Activated CD8-positive, alpha-beta memory T cell treated with anti-CD3 and anti-CD28 coated beads for 4 hours (primary cell): Measurements from ENCODE around the gene MGRN1.

Experiments used
- DNase-seq, 2 donors: peaks; one replicate each; pipeline ENCODE4 v3.0.0-alpha.2; 2020; ENCODE audit warnings: low read depth in 2 of 2

The MGRN1 gene

GRCh38 chr16:4624015-4624826 is at the start of gene MGRN1:
TSS of gene MGRN1 (plus strand) at chr16:4624826. CDS start at chr16:4624961, 135 bp downstream.
- peak; percentile 77 to 84 for DNase-seq

GRCh38 chr16:4574919-4575705 is 49.5 kb upstream of the MGRN1 start:
- DNase-seq, result no peak

GRCh38 chr16:4576008-4576407 is 48.6 kb upstream of the MGRN1 start:
- no peak for DNase-seq

GRCh38 chr16:4578961-4579530 is 45.6 kb upstream of the MGRN1 start:
- no peak for DNase-seq

- no peak for DNase-seq
Measured at GRCh38 chr16:4580250-4580649, 44.4 kb upstream of the MGRN1 start.

- no peak for DNase-seq
Measured at GRCh38 chr16:4583906-4584305, 40.7 kb upstream of the MGRN1 start.

- DNase-seq, result no peak
Measured at GRCh38 chr16:4586291-4586690, 38.3 kb upstream of the MGRN1 start.

GRCh38 chr16:4588386-4588785 is 36.2 kb upstream of the MGRN1 start:
- no peak for DNase-seq

- DNase-seq, result no peak
Measured at GRCh38 chr16:4588961-4589360, 35.7 kb upstream of the MGRN1 start.

GRCh38 chr16:4591191-4591590 is 33.4 kb upstream of the MGRN1 start:
- DNase-seq, result no peak

GRCh38 chr16:4591706-4592470 is 32.7 kb upstream of the MGRN1 start:
- DNase-seq, result no peak

GRCh38 chr16:4593086-4593485 is 31.5 kb upstream of the MGRN1 start:
- no peak for DNase-seq

GRCh38 chr16:4594433-4595410 is 29.9 kb upstream of the MGRN1 start:
- DNase-seq, result no peak

- DNase-seq, result no peak
Measured at GRCh38 chr16:4597174-4597573, 27.5 kb upstream of the MGRN1 start.

- no peak for DNase-seq
Measured at GRCh38 chr16:4599037-4599436, 25.6 kb upstream of the MGRN1 start.

GRCh38 chr16:4599545-4599944 is 25.1 kb upstream of the MGRN1 start:
- DNase-seq, result no peak

- no peak for DNase-seq
Measured at GRCh38 chr16:4601036-4601863, 23.4 kb upstream of the MGRN1 start.

- no peak for DNase-seq
Measured at GRCh38 chr16:4601864-4602186, 22.8 kb upstream of the MGRN1 start.

- no peak for DNase-seq
Measured at GRCh38 chr16:4602331-4602730, 22.3 kb upstream of the MGRN1 start.

- DNase-seq, result no peak
Measured at GRCh38 chr16:4603624-4604170, 20.9 kb upstream of the MGRN1 start.
